Neural cell (in vitro differentiated cells): ENCODE data around the gene HBD. TPM values are rescaled to one million over a fixed set of nuclear protein-coding genes. Genes with fewer than 3 reads are reported as not detected.

ENCODE experiments used
- H2AFZ ChIP-seq: fragments of 200-600, 300-800 bp; sonication (generic), shearing (Covaris generic); 2 replicates; pipeline ENCODE4 v1.6.0; 2014; ENCODE audit warnings: low read depth, mild to moderate bottlenecking, antibody characterized with exemption, low read length, moderate library complexity
- H3F3A ChIP-seq: fragments of 200-600 bp; shearing (Covaris generic); 2 replicates; pipeline ENCODE4 v1.6.1; 2016; ENCODE audit warnings: mild to moderate bottlenecking, moderate library complexity, mixed read lengths, antibody characterized with exemption, low read length; ENCODE audit not compliant: insufficient read depth, poor library complexity, severe bottlenecking
- H3K27ac ChIP-seq: fragments of 200-600, 300-800 bp; sonication (generic), shearing (Covaris generic); 2 replicates; pipeline ENCODE4 v1.5.1; 2014; ENCODE audit warnings: mild to moderate bottlenecking, low read length, moderate library complexity
- H3K27me3 ChIP-seq: fragments of 300-800, 200-600 bp; sonication (generic), shearing (Covaris generic); 2 replicates; pipeline ENCODE4 v1.6.0; 2014; ENCODE audit warnings: mild to moderate bottlenecking, low read depth, low read length, moderate library complexity; ENCODE audit not compliant: insufficient read depth
- H3K36me3 ChIP-seq: fragments of 300-800, 200-600 bp; sonication (generic), shearing (Covaris generic); 2 replicates; pipeline ENCODE4 v1.5.1; 2014; ENCODE audit warnings: mild to moderate bottlenecking, antibody characterized with exemption, low read length, moderate library complexity; ENCODE audit not compliant: insufficient read depth
- H3K4me2 ChIP-seq: fragments of 300-800, 200-600 bp; sonication (generic), shearing (Covaris generic); 2 replicates; pipeline ENCODE4 v1.6.0; 2014; ENCODE audit warnings: mild to moderate bottlenecking, low read length
- H3K4me3 ChIP-seq: fragments of 300-800, 200-600 bp; sonication (generic), shearing (Covaris generic); 2 replicates; pipeline ENCODE4 v1.5.1; 2014; ENCODE audit warnings: mild to moderate bottlenecking, low read length, moderate library complexity
- H3K79me2 ChIP-seq: fragments of 200-600 bp; shearing (Covaris generic); replicated peaks from 2 replicates; pipeline ENCODE4 v1.6.0; 2014; ENCODE audit warnings: mild to moderate bottlenecking, low read length, moderate library complexity; ENCODE audit not compliant: insufficient read depth
- H3K9ac ChIP-seq: fragments of 300-800, 200-600 bp; sonication (generic), shearing (Covaris generic); 2 replicates; pipeline ENCODE4 v1.6.1; 2016; ENCODE audit warnings: mild to moderate bottlenecking, low read length, mixed read lengths
- H3K9me2 ChIP-seq: fragments of 200-600 bp; shearing (Covaris generic); 2 replicates; pipeline ENCODE4 v1.6.1; 2016; ENCODE audit warnings: mild to moderate bottlenecking, low read length, mixed read lengths; ENCODE audit not compliant: insufficient read depth
- H3K9me3 ChIP-seq: fragments of 200-600, 300-800 bp; sonication (generic), shearing (Covaris generic); 2 replicates; pipeline ENCODE4 v1.6.1; 2016; ENCODE audit warnings: mild to moderate bottlenecking, mixed run types, low read length, moderate library complexity, mixed read lengths
- H4K20me1 ChIP-seq: fragments of 200-600 bp; shearing (Covaris generic); 2 replicates; pipeline ENCODE4 v1.6.1; 2016; ENCODE audit warnings: mild to moderate bottlenecking, mixed run types; ENCODE audit not compliant: insufficient read depth
- EP300 ChIP-seq: fragments of 450-650 bp; conservative IDR thresholded peaks from 2 replicates; pipeline ENCODE4 v1.6.1; 2014; ENCODE audit warnings: antibody characterized with exemption, mild to moderate bottlenecking, moderate library complexity; ENCODE audit not compliant: poor library complexity, severe bottlenecking
- EZH2 ChIP-seq: fragments of 200-600, 300-800 bp; shearing (Covaris generic), sonication (generic); IDR thresholded peaks from 2 replicates; pipeline ENCODE4 v1.6.1; 2014; ENCODE audit warnings: antibody characterized with exemption, low read length, borderline replicate concordance, mild to moderate bottlenecking; ENCODE audit not compliant: insufficient read depth, poor library complexity, severe bottlenecking
- MXI1 ChIP-seq: fragments of 450-650 bp; conservative IDR thresholded peaks from 2 replicates; pipeline ENCODE4 v1.6.1; 2014; ENCODE audit warnings: antibody characterized with exemption, mild to moderate bottlenecking; ENCODE audit not compliant: poor library complexity, severe bottlenecking
- POLR2AphosphoS5 ChIP-seq: IDR thresholded peaks from 2 replicates; pipeline ENCODE4 v1.6.1; 2012
- RAD21 ChIP-seq: fragments of 450-650 bp; conservative IDR thresholded peaks from 2 replicates; pipeline ENCODE4 v1.6.1; 2014; ENCODE audit warnings: antibody characterized with exemption, mild to moderate bottlenecking, moderate library complexity
- SMC3 ChIP-seq: fragments of 450-650 bp; conservative IDR thresholded peaks from 2 replicates; pipeline ENCODE4 v1.6.1; 2014; ENCODE audit warnings: antibody characterized with exemption, mild to moderate bottlenecking, moderate library complexity; ENCODE audit not compliant: poor library complexity
- TAF1 ChIP-seq: IDR thresholded peaks from 2 replicates; pipeline ENCODE4 v1.6.1; 2012; ENCODE audit warnings: low read depth
- polyA plus RNA-seq: library from polyadenylated mRNA; depleted of rRNA; stranded (reverse); fragments of >200 nt; gene quantifications from 2 replicates; pipeline ENCODE4 v1.2.3, GENCODE V29; 2014
- TF ChIP-seq, protein P1 (sequence below): IDR thresholded peaks from 2 replicates; pipeline ENCODE4 v1.6.1; 2012; ENCODE audit warnings: borderline replicate concordance
- TF ChIP-seq, protein P2 (sequence below): fragments of 450-650 bp; IDR thresholded peaks from 2 replicates; pipeline ENCODE4 v1.5.1; 2014; ENCODE audit warnings: antibody characterized with exemption, mild to moderate bottlenecking, moderate library complexity; ENCODE audit not compliant: poor library complexity, severe bottlenecking

Gene HBD
- polyA plus RNA-seq, 1 donor from 2014 or later = not detected

DNA sequence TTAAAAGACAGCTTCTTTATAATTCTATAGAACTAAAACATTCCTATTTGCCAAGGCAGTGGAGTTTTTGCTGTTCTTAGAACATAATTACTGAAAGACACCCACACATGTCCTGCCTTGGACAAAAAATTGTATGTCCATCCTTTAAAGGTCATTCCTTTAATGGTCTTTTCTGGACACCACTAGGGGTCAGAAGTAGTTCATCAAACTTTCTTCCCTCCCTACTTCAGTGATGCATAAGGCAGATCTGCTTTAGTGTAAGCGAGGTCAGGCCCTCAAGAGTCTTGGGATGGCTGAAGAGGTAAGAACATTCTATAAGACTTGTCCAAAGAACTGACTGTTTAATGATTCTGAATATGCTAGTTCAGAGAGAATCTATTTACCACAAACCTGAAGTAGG is 29.5 kb downstream of the HBD start:
- Histone ChIP-seq H3K4me2 (no peak overlapping the region), H3F3A (no peaks in the 10 kb centered on the region), H3K36me3 (no peaks in the 10 kb centered on the region), H3K9me3 (no peaks in the 10 kb centered on the region), H3K9ac (no peak overlapping the region), H3K4me3 (no peak overlapping the region), H3K27me3 (no peaks in the 10 kb centered on the region), H4K20me1 (no peaks in the 10 kb centered on the region), H3K27ac (no peak overlapping the region), H3K9me2 (no peaks in the 10 kb centered on the region), H3K79me2 (no peaks in the 10 kb centered on the region), H2AFZ (no peak overlapping the region)
- TF ChIP-seq, protein P1, sequence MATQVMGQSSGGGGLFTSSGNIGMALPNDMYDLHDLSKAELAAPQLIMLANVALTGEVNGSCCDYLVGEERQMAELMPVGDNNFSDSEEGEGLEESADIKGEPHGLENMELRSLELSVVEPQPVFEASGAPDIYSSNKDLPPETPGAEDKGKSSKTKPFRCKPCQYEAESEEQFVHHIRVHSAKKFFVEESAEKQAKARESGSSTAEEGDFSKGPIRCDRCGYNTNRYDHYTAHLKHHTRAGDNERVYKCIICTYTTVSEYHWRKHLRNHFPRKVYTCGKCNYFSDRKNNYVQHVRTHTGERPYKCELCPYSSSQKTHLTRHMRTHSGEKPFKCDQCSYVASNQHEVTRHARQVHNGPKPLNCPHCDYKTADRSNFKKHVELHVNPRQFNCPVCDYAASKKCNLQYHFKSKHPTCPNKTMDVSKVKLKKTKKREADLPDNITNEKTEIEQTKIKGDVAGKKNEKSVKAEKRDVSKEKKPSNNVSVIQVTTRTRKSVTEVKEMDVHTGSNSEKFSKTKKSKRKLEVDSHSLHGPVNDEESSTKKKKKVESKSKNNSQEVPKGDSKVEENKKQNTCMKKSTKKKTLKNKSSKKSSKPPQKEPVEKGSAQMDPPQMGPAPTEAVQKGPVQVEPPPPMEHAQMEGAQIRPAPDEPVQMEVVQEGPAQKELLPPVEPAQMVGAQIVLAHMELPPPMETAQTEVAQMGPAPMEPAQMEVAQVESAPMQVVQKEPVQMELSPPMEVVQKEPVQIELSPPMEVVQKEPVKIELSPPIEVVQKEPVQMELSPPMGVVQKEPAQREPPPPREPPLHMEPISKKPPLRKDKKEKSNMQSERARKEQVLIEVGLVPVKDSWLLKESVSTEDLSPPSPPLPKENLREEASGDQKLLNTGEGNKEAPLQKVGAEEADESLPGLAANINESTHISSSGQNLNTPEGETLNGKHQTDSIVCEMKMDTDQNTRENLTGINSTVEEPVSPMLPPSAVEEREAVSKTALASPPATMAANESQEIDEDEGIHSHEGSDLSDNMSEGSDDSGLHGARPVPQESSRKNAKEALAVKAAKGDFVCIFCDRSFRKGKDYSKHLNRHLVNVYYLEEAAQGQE = no peak
- TF ChIP-seq TAF1 (no peak), SMC3 (peak; percentile 36), POLR2AphosphoS5 (no peak), EP300 (no peak), MXI1 (no peak), EZH2 (no peak), RAD21 (peak; percentile 40)
- TF ChIP-seq, protein P2, sequence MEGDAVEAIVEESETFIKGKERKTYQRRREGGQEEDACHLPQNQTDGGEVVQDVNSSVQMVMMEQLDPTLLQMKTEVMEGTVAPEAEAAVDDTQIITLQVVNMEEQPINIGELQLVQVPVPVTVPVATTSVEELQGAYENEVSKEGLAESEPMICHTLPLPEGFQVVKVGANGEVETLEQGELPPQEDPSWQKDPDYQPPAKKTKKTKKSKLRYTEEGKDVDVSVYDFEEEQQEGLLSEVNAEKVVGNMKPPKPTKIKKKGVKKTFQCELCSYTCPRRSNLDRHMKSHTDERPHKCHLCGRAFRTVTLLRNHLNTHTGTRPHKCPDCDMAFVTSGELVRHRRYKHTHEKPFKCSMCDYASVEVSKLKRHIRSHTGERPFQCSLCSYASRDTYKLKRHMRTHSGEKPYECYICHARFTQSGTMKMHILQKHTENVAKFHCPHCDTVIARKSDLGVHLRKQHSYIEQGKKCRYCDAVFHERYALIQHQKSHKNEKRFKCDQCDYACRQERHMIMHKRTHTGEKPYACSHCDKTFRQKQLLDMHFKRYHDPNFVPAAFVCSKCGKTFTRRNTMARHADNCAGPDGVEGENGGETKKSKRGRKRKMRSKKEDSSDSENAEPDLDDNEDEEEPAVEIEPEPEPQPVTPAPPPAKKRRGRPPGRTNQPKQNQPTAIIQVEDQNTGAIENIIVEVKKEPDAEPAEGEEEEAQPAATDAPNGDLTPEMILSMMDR = no peak

DNA sequence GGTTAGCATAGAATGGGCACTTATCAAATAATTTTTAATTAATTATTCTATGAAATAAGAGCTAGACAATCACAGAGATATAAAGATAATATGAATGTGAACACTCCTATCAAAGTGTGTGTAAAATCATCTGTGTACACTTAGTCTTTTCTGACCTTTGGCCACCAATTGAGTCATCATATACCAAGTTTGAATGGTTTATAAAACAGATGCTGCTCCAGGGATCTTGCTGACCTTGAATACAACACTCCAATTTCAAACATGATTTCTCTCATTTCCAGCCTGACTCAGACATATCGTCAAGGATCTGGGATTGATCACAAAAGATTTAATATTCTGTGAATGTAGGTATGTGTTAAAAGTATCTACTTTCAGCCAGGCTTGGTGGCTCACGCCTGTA is 30.9 kb downstream of the HBD start:
- H3K27me3 ChIP-seq = no peaks in the 10 kb centered on the region
- no peak overlapping the region for H3K4me3 ChIP-seq
- no peaks in the 10 kb centered on the region for H3K36me3 ChIP-seq
- H3K27ac ChIP-seq = no peak overlapping the region
- no peaks in the 10 kb centered on the region for H3K9me2 ChIP-seq
- no peaks in the 10 kb centered on the region for H3K9me3 ChIP-seq
- no peak overlapping the region for H2AFZ ChIP-seq
- H3K79me2 ChIP-seq = no peaks in the 10 kb centered on the region
- H3F3A ChIP-seq = no peaks in the 10 kb centered on the region
- TF ChIP-seq TAF1 (no peak), EP300 (no peak), RAD21 (no peak), POLR2AphosphoS5 (no peak), SMC3 (no peak), EZH2 (no peak), MXI1 (no peak)
- TF ChIP-seq, protein P1 = no peak
- TF ChIP-seq, protein P2 = no peak
- H3K9ac ChIP-seq = no peak overlapping the region
- H3K4me2 ChIP-seq = no peak overlapping the region
- no peaks in the 10 kb centered on the region for H4K20me1 ChIP-seq
